ENCODE results near the gene GDI2. TPM values are rescaled to one million over a fixed set of nuclear protein-coding genes. Genes with fewer than 3 reads are reported as not detected.
"Not testable (repeated sequence)": the region's sequence is repeated elsewhere in the genome, so short reads cannot be mapped to it uniquely, and the experiment has no call there.

The GDI2 gene
- total and polyA plus RNA-seq, 4 donors, result 64.2 to 300 (median 164) TPM

GRCh38 chr10:5829267-5829666 lies 16.0 kb upstream of the GDI2 start:
- Histone ChIP-seq H3K36me3 (ENCODE audit: control insufficient read depth in 4 of 4, insufficient read depth in 4 of 4, low read length in 4 of 4) (no peaks in the 10 kb centered on the region), H3K4me1 (ENCODE audit: control insufficient read depth in 5 of 5, insufficient read depth in 5 of 5, low read length in 5 of 5) (peaks cover 0 to 3% (median 0%) of the 10 kb centered on the region in 5 donors), H3K9ac (ENCODE audit: insufficient read depth in 1 of 2, low read length in 2 of 2) (no peak overlapping the region), H3K27ac (ENCODE audit: low read depth in 1 of 2, low read length in 1 of 2) (no peak overlapping the region), H3K9me3 (ENCODE audit: control insufficient read depth in 4 of 4, insufficient read depth in 3 of 4, low read length in 3 of 4) (peaks cover 0 to 2% (median 0%) of the 10 kb centered on the region in 4 donors), H3K4me3 (no peak overlapping the region), H3K27me3 (ENCODE audit: control insufficient read depth in 3 of 3, insufficient read depth in 3 of 3, low read length in 2 of 3) (no peaks in the 10 kb centered on the region)
- no peak for DNase-seq
- ATAC-seq (ENCODE audit: insufficient read depth, low FRiP score), result no peak
- TF ChIP-seq CTCF (IDR thresholded peaks at IDR 0.05; ENCODE audit: control extremely low read depth, extremely low read depth), result no peak
- 87 to 90% methylated on average over 9 of the region's 9 CpGs for WGBS, 2 donors

- Histone ChIP-seq H3K9ac (ENCODE audit: insufficient read depth in 1 of 2, low read length in 2 of 2) (no peak overlapping the region), H3K4me1 (ENCODE audit: control insufficient read depth in 5 of 5, insufficient read depth in 5 of 5, low read length in 5 of 5) (peaks cover 0 to 3% (median 0%) of the 10 kb centered on the region in 5 donors), H3K4me3 (no peak overlapping the region), H3K27me3 (ENCODE audit: control insufficient read depth in 3 of 3, insufficient read depth in 3 of 3, low read length in 2 of 3) (no peaks in the 10 kb centered on the region), H3K36me3 (ENCODE audit: control insufficient read depth in 4 of 4, insufficient read depth in 4 of 4, low read length in 4 of 4) (no peaks in the 10 kb centered on the region), H3K9me3 (ENCODE audit: control insufficient read depth in 4 of 4, insufficient read depth in 3 of 4, low read length in 3 of 4) (peaks cover 0 to 2% (median 0%) of the 10 kb centered on the region in 4 donors), H3K27ac (ENCODE audit: low read depth in 1 of 2, low read length in 1 of 2) (no peak overlapping the region)
- 90 to 94% methylated on average over 16 of the region's 16 CpGs for WGBS, 2 donors
- DNase-seq (no peak), ATAC-seq (ENCODE audit: insufficient read depth, low FRiP score) (no peak)
- TF ChIP-seq CTCF (IDR thresholded peaks at IDR 0.05; ENCODE audit: control extremely low read depth, extremely low read depth), result no peak
Measured at GRCh38 chr10:5828725-5829124, 15.5 kb upstream of the GDI2 start.

GRCh38 chr10:5827841-5828240 lies 14.6 kb upstream of the GDI2 start:
- no peak for TF ChIP-seq CTCF (IDR thresholded peaks at IDR 0.05; ENCODE audit: control extremely low read depth, extremely low read depth)
- Histone ChIP-seq H3K4me3 (no peak overlapping the region), H3K36me3 (ENCODE audit: control insufficient read depth in 4 of 4, insufficient read depth in 4 of 4, low read length in 4 of 4) (no peaks in the 10 kb centered on the region), H3K27ac (ENCODE audit: low read depth in 1 of 2, low read length in 1 of 2) (no peak overlapping the region), H3K27me3 (ENCODE audit: control insufficient read depth in 3 of 3, insufficient read depth in 3 of 3, low read length in 2 of 3) (no peaks in the 10 kb centered on the region), H3K9ac (ENCODE audit: insufficient read depth in 1 of 2, low read length in 2 of 2) (no peak overlapping the region), H3K9me3 (ENCODE audit: control insufficient read depth in 4 of 4, insufficient read depth in 3 of 4, low read length in 3 of 4) (peaks cover 0 to 2% (median 0%) of the 10 kb centered on the region in 4 donors), H3K4me1 (ENCODE audit: control insufficient read depth in 5 of 5, insufficient read depth in 5 of 5, low read length in 5 of 5) (peaks cover 0 to under 1% (median 0%) of the 10 kb centered on the region in 5 donors)
- WGBS, 2 donors, result 80 to 93% methylated on average over 6 of the region's 6 CpGs
- DNase-seq (no peak), ATAC-seq (ENCODE audit: insufficient read depth, low FRiP score) (no peak)

- H3K9ac ChIP-seq (ENCODE audit: insufficient read depth in 1 of 2, low read length in 2 of 2); H3K4me3 ChIP-seq; H3K9me3 ChIP-seq (ENCODE audit: control insufficient read depth in 4 of 4, insufficient read depth in 3 of 4, low read length in 3 of 4); H3K27me3 ChIP-seq (ENCODE audit: control insufficient read depth in 3 of 3, insufficient read depth in 3 of 3, low read length in 2 of 3); H3K27ac ChIP-seq (ENCODE audit: low read depth in 1 of 2, low read length in 1 of 2); DNase-seq; H3K4me1 ChIP-seq (ENCODE audit: control insufficient read depth in 5 of 5, insufficient read depth in 5 of 5, low read length in 5 of 5); ATAC-seq (ENCODE audit: insufficient read depth, low FRiP score); H3K36me3 ChIP-seq (ENCODE audit: control insufficient read depth in 4 of 4, insufficient read depth in 4 of 4, low read length in 4 of 4): not testable (repeated sequence)
- WGBS, 2 donors, result 93 to 95% methylated on average over 6 of the region's 6 CpGs
Measured at GRCh38 chr10:5826511-5826910, 13.3 kb upstream of the GDI2 start.
